Transverse colon (tissue), 4 donors: ENCODE data around the gene SLC30A10. TPM values are rescaled to one million over a fixed set of nuclear protein-coding genes. Genes with fewer than 3 reads are reported as not detected.

Source experiments
- DNase-seq: peaks from one replicate; pipeline ENCODE4 v3.0.0-alpha.2; 2019
- H3K27ac ChIP-seq, 4 donors: fragments of 200-600 bp; sonication (generic); 2 replicates each; pipeline ENCODE4 v1.5.1; 2016 to 2018; ENCODE audit warnings: inconsistent platforms in 4 of 4
- H3K27me3 ChIP-seq: fragments of 200-600 bp; sonication (generic); 2 replicates; pipeline ENCODE4 v1.5.1; 2017; ENCODE audit warnings: inconsistent platforms
- H3K36me3 ChIP-seq, 4 donors: fragments of 200-600 bp; sonication (generic); 2 replicates each; pipeline ENCODE4 v1.5.1; 2017 to 2019; ENCODE audit warnings: inconsistent platforms in 4 of 4
- H3K4me1 ChIP-seq, 4 donors: fragments of 200-600 bp; sonication (generic); 2 replicates each; pipeline ENCODE4 v1.5.1; 2017 to 2020; ENCODE audit warnings: inconsistent platforms in 4 of 4
- H3K4me3 ChIP-seq, 4 donors: fragments of 200-600 bp; sonication (generic); 1 replicate in 1 of 4; 2 replicates in 3 of 4; pipeline versions ENCODE4 v1.5.1 to v1.6.1; 2017 to 2019; ENCODE audit warnings: inconsistent platforms in 4 of 4
- H3K9me3 ChIP-seq, 2 donors: fragments of 200-600 bp; sonication (generic); 2 replicates each; pipeline ENCODE4 v1.5.1; 2017 to 2019; ENCODE audit warnings: inconsistent platforms in 2 of 2
- CTCF ChIP-seq, 5 experiments: fragments of 200-600 bp in 3 of 5; fragments of 450-650 bp in 2 of 5; sonication (generic) in 3 of 5; IDR thresholded peaks; 1 replicate in 2 of 5; 2 replicates in 3 of 5; pipeline ENCODE4 v1.5.1; 2016 to 2017; ENCODE audit warnings: antibody characterized with exemption in 5 of 5, inconsistent platforms in 3 of 5, mild to moderate bottlenecking in 2 of 5, moderate library complexity in 1 of 5
- EP300 ChIP-seq: sonication (generic); formaldehyde crosslinking; IDR thresholded peaks from one replicate; pipeline ENCODE4 v1.6.1; 2017; ENCODE audit warnings: antibody characterized with exemption, low read depth
- POLR2A ChIP-seq: fragments of 450-650 bp; IDR thresholded peaks from one replicate; pipeline ENCODE4 v1.6.1; 2016; ENCODE audit warnings: antibody characterized with exemption, mild to moderate bottlenecking, moderate library complexity
- POLR2AphosphoS5 ChIP-seq, 3 donors: sonication (generic); formaldehyde crosslinking; IDR thresholded peaks; one replicate each; pipeline ENCODE4 v1.6.1; 2016; ENCODE audit warnings: antibody characterized with exemption in 3 of 3
- WGBS, 2 donors: methylation state at CpG; one replicate each; pipeline ENCODE4 v1.1.5; 2018; ENCODE audit warnings: low coverage in 1 of 2; 5-methylcytosine and 5-hydroxymethylcytosine counted together
- in situ Hi-C, 4 donors: fragments of 200-750 bp; cut with MboI; loops; one replicate each; pipeline versions ENCODE4 v1.15.0 to v1.15.1; 2017; ENCODE audit warnings: low sequenced_read_pairs in 3 of 4, low pct_ligation_motif_present in 1 of 4, low pct_unique_long_range_greater_than_20kb in 1 of 4
- intact Hi-C: fragments of 100-400 bp; cut with DNase I; formaldehyde crosslinking; loops from one replicate; pipeline ENCODE4 v1.15.1; 2023; ENCODE audit warnings: low total_unique reads
- total RNA-seq, 4 donors: library from RNA; depleted of rRNA; stranded (reverse); fragments of >200 nt; gene quantifications; one replicate each; pipeline ENCODE4 v1.1.0, GENCODE V29; 2016

The SLC30A10 gene
- total RNA-seq, 4 donors from 2014 or later = 19.2 to 79.3 (median 22.1) TPM; not detected in 1

- intact Hi-C loops (no loop called here), in situ Hi-C loops (no loop called here)
- no peak for DNase-seq
- Histone ChIP-seq H3K27ac (no peak overlapping the region), H3K4me3 (no peak overlapping the region), H3K9me3 (no peaks in the 10 kb centered on the region), H3K36me3 (no peaks in the 10 kb centered on the region), H3K4me1 (no peaks in the 10 kb centered on the region), H3K27me3 (peaks cover 85% of the 10 kb centered on the region)
- no peak for TF ChIP-seq POLR2A
- TF ChIP-seq POLR2AphosphoS5 (IDR thresholded peaks at IDR 0.05) = no peak
- no peak for TF ChIP-seq CTCF (IDR thresholded peaks at IDR 0.05)
- TF ChIP-seq EP300 = no peak
- 43 to 62% methylated on average over 4 to 5 of the region's 5 CpGs for WGBS, 2 donors
These were observed 44.7 kb downstream of the SLC30A10 start for GRCh38 chr1:219883400-219884332.

DNA sequence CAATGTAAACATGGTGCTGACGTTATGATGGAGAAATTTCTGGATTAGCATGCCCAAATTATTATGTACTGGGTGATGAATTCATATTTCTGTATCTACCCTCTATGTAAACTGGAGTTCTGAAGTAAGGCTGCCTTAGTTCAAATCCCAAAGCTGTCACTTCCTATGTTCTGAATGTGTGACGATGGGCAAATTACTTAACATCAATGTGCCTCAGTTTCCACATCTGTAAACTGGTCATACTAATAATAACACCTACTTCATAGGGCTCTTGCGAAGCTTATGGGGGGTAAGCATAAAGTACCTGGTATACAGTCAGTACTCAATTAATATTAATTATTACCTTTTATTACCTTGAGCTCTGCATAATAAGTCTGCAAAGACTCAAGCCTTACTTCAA is 45.6 kb downstream of the SLC30A10 start:
- Histone ChIP-seq H3K4me1 (no peaks in the 10 kb centered on the region), H3K9me3 (no peaks in the 10 kb centered on the region), H3K27ac (no peak overlapping the region), H3K36me3 (no peaks in the 10 kb centered on the region), H3K27me3 (peaks cover 90% of the 10 kb centered on the region), H3K4me3 (no peak overlapping the region)
- TF ChIP-seq EP300 (no peak), CTCF (IDR thresholded peaks at IDR 0.05) (no peak), POLR2A (no peak), POLR2AphosphoS5 (IDR thresholded peaks at IDR 0.05) (no peak)
- DNase-seq = no peak
- WGBS, 2 donors = 68 to 73% methylated on average over 3 of the region's 3 CpGs
- intact Hi-C loops = no loop called here
- in situ Hi-C loops = no loop called here

DNA sequence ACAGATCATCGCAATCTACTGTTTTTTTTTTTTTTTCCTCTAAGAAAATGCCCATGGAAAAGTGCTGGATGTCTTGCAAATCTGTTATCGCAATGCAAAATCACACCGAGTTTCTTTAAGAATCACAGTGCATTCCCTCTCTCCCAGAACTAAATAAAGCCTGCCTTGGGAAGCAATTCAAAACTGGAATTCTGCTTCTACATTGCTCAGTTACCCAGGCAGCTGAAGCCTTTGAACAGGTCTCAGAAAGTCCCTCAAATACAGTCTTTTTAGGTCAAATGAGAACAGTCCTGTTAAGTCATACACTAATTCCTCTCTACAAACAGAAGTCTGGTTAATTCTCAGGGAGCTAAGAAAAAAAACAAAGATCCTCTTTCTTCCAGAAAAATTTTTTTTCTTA is 46.3 kb downstream of the SLC30A10 start:
- H3K4me1 ChIP-seq = no peaks in the 10 kb centered on the region
- WGBS, 2 donors = 74 to 81% methylated on average over 3 of the region's 3 CpGs
- H3K9me3 ChIP-seq = no peaks in the 10 kb centered on the region
- no peaks in the 10 kb centered on the region for H3K36me3 ChIP-seq
- H3K27ac ChIP-seq = no peak overlapping the region
- TF ChIP-seq POLR2AphosphoS5 (IDR thresholded peaks at IDR 0.05) (no peak), POLR2A (no peak), EP300 (no peak), CTCF (IDR thresholded peaks at IDR 0.05) (no peak)
- no peak overlapping the region for H3K4me3 ChIP-seq
- intact Hi-C loops (no loop called here), in situ Hi-C loops (no loop called here)
- H3K27me3 ChIP-seq = peaks cover 92% of the 10 kb centered on the region
- DNase-seq = no peak

- H3K27ac ChIP-seq = no peak overlapping the region
- TF ChIP-seq POLR2AphosphoS5 (IDR thresholded peaks at IDR 0.05) (no peak), POLR2A (no peak), CTCF (IDR thresholded peaks at IDR 0.05) (no peak), EP300 (no peak)
- H3K4me3 ChIP-seq = no peak overlapping the region
- no peaks in the 10 kb centered on the region for H3K9me3 ChIP-seq
- H3K27me3 ChIP-seq = peaks cover 88% of the 10 kb centered on the region
- no peaks in the 10 kb centered on the region for H3K36me3 ChIP-seq
- in situ Hi-C loops = no loop called here
- intact Hi-C loops = no loop called here
- H3K4me1 ChIP-seq = no peaks in the 10 kb centered on the region
- no peak for DNase-seq
These were observed 47.4 kb downstream of the SLC30A10 start for GRCh38 chr1:219880765-219881457.
